Measurements from ENCODE around the gene LAMC1.

LAMC1 gene

GRCh38 chr1:183180218-183180617 lies 157.0 kb downstream of the LAMC1 start:
- H3K4me1 ChIP-seq (ENCODE audit: low read depth, poor library complexity, severe bottlenecking): peaks cover 6% of the 10 kb centered on the region
- H3K27ac ChIP-seq: no peak overlapping the region
- no peak overlapping the region for H2AFZ ChIP-seq (ENCODE audit: low read depth)

GRCh38 chr1:183180634-183181056 lies 157.4 kb downstream of the LAMC1 start:
- Histone ChIP-seq H3K36me3 (ENCODE audit: insufficient read depth) (no peaks in the 10 kb centered on the region), H2AFZ (ENCODE audit: low read depth) (no peak overlapping the region), H3K79me2 (ENCODE audit: insufficient read depth, low read depth) (no peaks in the 10 kb centered on the region), H3K4me2 (no peak overlapping the region), H3K27me3 (ENCODE audit: insufficient read depth, low read depth) (no peaks in the 10 kb centered on the region), H4K20me1 (ENCODE audit: insufficient read depth) (no peaks in the 10 kb centered on the region), H3K4me3 (IDR thresholded peaks at IDR 0.05; ENCODE audit: insufficient read depth, low read depth, low read length) (no peak overlapping the region), H3K9ac (no peak overlapping the region), H3K27ac (no peak overlapping the region), H3K4me1 (ENCODE audit: low read depth, poor library complexity, severe bottlenecking) (peaks cover 6% of the 10 kb centered on the region)
- no peak for TF ChIP-seq CTCF (conservative IDR thresholded peaks at IDR 0.05; ENCODE audit: low read depth, low read length)

More at GRCh38 chr1:183180218-183180617, 157.0 kb downstream of the LAMC1 start:
- Histone ChIP-seq H3K79me2 (ENCODE audit: insufficient read depth, low read depth) (no peaks in the 10 kb centered on the region), H3K4me3 (IDR thresholded peaks at IDR 0.05; ENCODE audit: insufficient read depth, low read depth, low read length) (no peak overlapping the region), H3K36me3 (ENCODE audit: insufficient read depth) (no peaks in the 10 kb centered on the region), H3K4me2 (no peak overlapping the region), H3K9ac (no peak overlapping the region), H3K27me3 (ENCODE audit: insufficient read depth, low read depth) (no peaks in the 10 kb centered on the region), H4K20me1 (ENCODE audit: insufficient read depth) (no peaks in the 10 kb centered on the region)
- no peak for TF ChIP-seq CTCF (conservative IDR thresholded peaks at IDR 0.05; ENCODE audit: low read depth, low read length)

- H3K27ac ChIP-seq: no peak within 1 kb of the TSS
- H3K79me2 ChIP-seq (ENCODE audit: insufficient read depth, low read depth): no peaks in the 10 kb centered on the region
- no peaks in the 10 kb centered on the region for H3K4me1 ChIP-seq (ENCODE audit: low read depth, poor library complexity, severe bottlenecking)
- H3K9ac ChIP-seq: no peak within 1 kb of the TSS
- H4K20me1 ChIP-seq (ENCODE audit: insufficient read depth): no peaks in the 10 kb centered on the region
- no peak within 1 kb of the TSS for H3K4me2 ChIP-seq
- no peak for TF ChIP-seq CTCF (conservative IDR thresholded peaks at IDR 0.05; ENCODE audit: low read depth, low read length)
- no peak within 1 kb of the TSS for H2AFZ ChIP-seq (ENCODE audit: low read depth)
- H3K36me3 ChIP-seq (ENCODE audit: insufficient read depth): no peaks in the 10 kb centered on the region
- H3K4me3 ChIP-seq (IDR thresholded peaks at IDR 0.05; ENCODE audit: insufficient read depth, low read depth, low read length): no peak within 1 kb of the TSS
- H3K27me3 ChIP-seq (ENCODE audit: insufficient read depth, low read depth): no peaks in the 10 kb centered on the region
These were observed 162.8 kb downstream of the LAMC1 start, which contains the start of gene LAMC2 for GRCh38 chr1:183185941-183186490. Gene LAMC2 (plus strand): TSS chr1:183186264. CDS start chr1:183186353, 89 bp downstream.

- Histone ChIP-seq H3K27me3 (ENCODE audit: insufficient read depth, low read depth) (no peaks in the 10 kb centered on the region), H2AFZ (ENCODE audit: low read depth) (no peak overlapping the region), H3K9ac (no peak overlapping the region), H3K36me3 (ENCODE audit: insufficient read depth) (no peaks in the 10 kb centered on the region), H3K27ac (no peak overlapping the region), H3K4me1 (ENCODE audit: low read depth, poor library complexity, severe bottlenecking) (no peaks in the 10 kb centered on the region), H3K79me2 (ENCODE audit: insufficient read depth, low read depth) (no peaks in the 10 kb centered on the region), H3K4me2 (no peak overlapping the region), H4K20me1 (ENCODE audit: insufficient read depth) (no peaks in the 10 kb centered on the region), H3K4me3 (IDR thresholded peaks at IDR 0.05; ENCODE audit: insufficient read depth, low read depth, low read length) (no peak overlapping the region)
- no peak for TF ChIP-seq CTCF (conservative IDR thresholded peaks at IDR 0.05; ENCODE audit: low read depth, low read length)
These were observed 163.6 kb downstream of the LAMC1 start for GRCh38 chr1:183186841-183187240.
